Head of caudate nucleus (tissue), 42 donors: ENCODE results near the gene NKIRAS1.
"Not testable (repeated sequence)": the region's sequence is repeated elsewhere in the genome, so short reads cannot be mapped to it uniquely, and the experiment has no call there.

Experiments used
- DNase-seq, 42 donors: peaks; one replicate each; pipeline versions ENCODE4 v3.0.0 to v3.0.0-alpha.2; 2020 to 2021; ENCODE audit warnings: mixed read lengths in 7 of 42
- intact Hi-C: fragments of 100-400 bp; cut with DNase I; formaldehyde crosslinking; loops from one replicate; pipeline ENCODE4 v1.15.0; 2022

NKIRAS1 gene

GRCh38 chr3:23879485-23879884 lies 37.3 kb downstream of the NKIRAS1 start:
- no peak for DNase-seq
- intact Hi-C loops = no loop called here

GRCh38 chr3:23877329-23877980 lies 39.3 kb downstream of the NKIRAS1 start:
- intact Hi-C loops = no loop called here
- DNase-seq = peak in 11 of 42 donors; percentile 12 to 63 (median 23)

- DNase-seq = no peak
- intact Hi-C loops = no loop called here
Observed at GRCh38 chr3:23876923-23877322, 39.9 kb downstream of the NKIRAS1 start.

GRCh38 chr3:23875113-23875725 lies 41.6 kb downstream of the NKIRAS1 start:
- DNase-seq = no peak
- intact Hi-C loops = no loop called here

GRCh38 chr3:23874359-23875112 lies 42.3 kb downstream of the NKIRAS1 start:
- no peak for DNase-seq
- intact Hi-C loops = no loop called here

GRCh38 chr3:23873941-23874340 lies 42.8 kb downstream of the NKIRAS1 start:
- intact Hi-C loops = no loop called here
- DNase-seq = no peak

- intact Hi-C loops = no loop called here
- DNase-seq = no peak
Observed at GRCh38 chr3:23872330-23872729, 44.5 kb downstream of the NKIRAS1 start.

GRCh38 chr3:23871361-23871760 lies 45.4 kb downstream of the NKIRAS1 start:
- intact Hi-C loops, DNase-seq: not testable (repeated sequence)

GRCh38 chr3:23870663-23871043 lies 46.1 kb downstream of the NKIRAS1 start:
- intact Hi-C loops, DNase-seq: not testable (repeated sequence)

- DNase-seq = no peak
- intact Hi-C loops = no loop called here
Observed at GRCh38 chr3:23869977-23870662, 46.7 kb downstream of the NKIRAS1 start.

- intact Hi-C loops = no loop called here
Observed at GRCh38 chr3:23867838-23868237, 49.0 kb downstream of the NKIRAS1 start.

GRCh38 chr3:23867400-23867799 lies 49.4 kb downstream of the NKIRAS1 start:
- intact Hi-C loops = no loop called here
- DNase-seq = no peak

More at GRCh38 chr3:23867838-23868237, 49.0 kb downstream of the NKIRAS1 start:
- no peak for DNase-seq

- peak in 38 of 42 donors; percentile 12 to 77 (median 52) for DNase-seq
- intact Hi-C loops = no loop called here
Observed at GRCh38 chr3:23865595-23866396, 51.0 kb downstream of the NKIRAS1 start.

GRCh38 chr3:23864931-23865330 lies 51.9 kb downstream of the NKIRAS1 start:
- no peak for DNase-seq
- intact Hi-C loops = no loop called here

- no peak for DNase-seq
- intact Hi-C loops = no loop called here
Observed at GRCh38 chr3:23863060-23863459, 53.7 kb downstream of the NKIRAS1 start.

GRCh38 chr3:23861689-23862088 lies 55.1 kb downstream of the NKIRAS1 start:
- intact Hi-C loops = no loop called here
- DNase-seq = no peak

GRCh38 chr3:23859839-23860382 lies 56.9 kb downstream of the NKIRAS1 start:
- DNase-seq = no peak
- intact Hi-C loops = no loop called here

- intact Hi-C loops = no loop called here
- DNase-seq = peak in 2 of 42 donors; percentile 35 to 64
Observed at GRCh38 chr3:23859012-23859743, 57.6 kb downstream of the NKIRAS1 start.
